Gastrocnemius medialis (tissue), 4 donors: ENCODE data around the gene CASP6.

Source experiments
- POLR2A ChIP-seq, 2 donors: fragments of 450-650 bp; IDR thresholded peaks; one replicate each; pipeline ENCODE4 v1.6.1; 2017; ENCODE audit warnings: antibody characterized with exemption in 2 of 2, mild to moderate bottlenecking in 2 of 2, moderate library complexity in 2 of 2
- TF ChIP-seq, protein P1 (sequence below), 5 experiments: fragments of 450-650 bp in 3 of 5; fragments of 200-600 bp in 2 of 5; sonication (generic) in 2 of 5; IDR thresholded peaks in 4 of 5; conservative IDR thresholded peaks in 1 of 5; 1 replicate in 4 of 5; 2 replicates in 1 of 5; pipeline ENCODE4 v1.5.1; 2016 to 2019; ENCODE audit warnings: antibody characterized with exemption in 5 of 5, mild to moderate bottlenecking in 3 of 5, moderate library complexity in 3 of 5

GRCh38 chr4:109713500-109713899, 10.3 kb upstream of the CASP6 start:
- TF ChIP-seq, protein P1, sequence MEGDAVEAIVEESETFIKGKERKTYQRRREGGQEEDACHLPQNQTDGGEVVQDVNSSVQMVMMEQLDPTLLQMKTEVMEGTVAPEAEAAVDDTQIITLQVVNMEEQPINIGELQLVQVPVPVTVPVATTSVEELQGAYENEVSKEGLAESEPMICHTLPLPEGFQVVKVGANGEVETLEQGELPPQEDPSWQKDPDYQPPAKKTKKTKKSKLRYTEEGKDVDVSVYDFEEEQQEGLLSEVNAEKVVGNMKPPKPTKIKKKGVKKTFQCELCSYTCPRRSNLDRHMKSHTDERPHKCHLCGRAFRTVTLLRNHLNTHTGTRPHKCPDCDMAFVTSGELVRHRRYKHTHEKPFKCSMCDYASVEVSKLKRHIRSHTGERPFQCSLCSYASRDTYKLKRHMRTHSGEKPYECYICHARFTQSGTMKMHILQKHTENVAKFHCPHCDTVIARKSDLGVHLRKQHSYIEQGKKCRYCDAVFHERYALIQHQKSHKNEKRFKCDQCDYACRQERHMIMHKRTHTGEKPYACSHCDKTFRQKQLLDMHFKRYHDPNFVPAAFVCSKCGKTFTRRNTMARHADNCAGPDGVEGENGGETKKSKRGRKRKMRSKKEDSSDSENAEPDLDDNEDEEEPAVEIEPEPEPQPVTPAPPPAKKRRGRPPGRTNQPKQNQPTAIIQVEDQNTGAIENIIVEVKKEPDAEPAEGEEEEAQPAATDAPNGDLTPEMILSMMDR (IDR thresholded peaks at IDR 0.05 in 4 of 5, conservative IDR thresholded peaks at IDR 0.05 in 1 of 5) = no peak
- TF ChIP-seq POLR2A (IDR thresholded peaks at IDR 0.05) = no peak
